GM18507 (cell line): Measurements from ENCODE around the gene RRP1.

ENCODE experiments used
- DNase-seq: peaks from one replicate; pipeline ENCODE4 v3.0.0; 2011; ENCODE audit warnings: low read depth; ENCODE audit not compliant: insufficient read length; ENCODE audit errors: extremely low spot score
- FAIRE-seq: peaks from 2 replicates; lab custom pipeline; 2011; peaks lifted over from hg19 to GRCh38; lab: Jason Lieb, UNC

RRP1 gene

GRCh38 chr21:43771698-43772424 is 17.5 kb upstream of the RRP1 start:
- FAIRE-seq, result no peak
- no peak for DNase-seq

DNA sequence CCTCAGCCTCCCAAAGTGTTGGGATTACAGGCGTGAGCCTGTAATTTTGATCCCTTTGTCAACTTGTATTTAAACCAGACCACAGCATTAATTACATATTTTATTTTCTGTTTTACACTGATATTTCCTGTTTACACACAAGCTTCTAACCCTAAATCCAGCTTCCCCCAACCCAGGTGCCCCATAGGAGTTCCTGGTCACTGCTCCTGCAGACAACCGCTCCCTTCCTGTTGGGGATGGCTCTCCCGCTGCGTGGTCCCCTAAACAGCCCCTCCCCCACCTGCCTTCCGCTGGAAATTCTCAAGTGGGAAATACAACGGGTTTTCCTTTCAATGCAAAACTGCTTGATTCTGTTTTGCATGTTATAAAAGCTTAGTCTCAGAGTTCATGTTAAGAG is 17.0 kb upstream of the RRP1 start:
- no peak for DNase-seq
- FAIRE-seq, result no peak

GRCh38 chr21:43774163-43774562 is 15.2 kb upstream of the RRP1 start:
- FAIRE-seq (no peak), DNase-seq (no peak)

DNA sequence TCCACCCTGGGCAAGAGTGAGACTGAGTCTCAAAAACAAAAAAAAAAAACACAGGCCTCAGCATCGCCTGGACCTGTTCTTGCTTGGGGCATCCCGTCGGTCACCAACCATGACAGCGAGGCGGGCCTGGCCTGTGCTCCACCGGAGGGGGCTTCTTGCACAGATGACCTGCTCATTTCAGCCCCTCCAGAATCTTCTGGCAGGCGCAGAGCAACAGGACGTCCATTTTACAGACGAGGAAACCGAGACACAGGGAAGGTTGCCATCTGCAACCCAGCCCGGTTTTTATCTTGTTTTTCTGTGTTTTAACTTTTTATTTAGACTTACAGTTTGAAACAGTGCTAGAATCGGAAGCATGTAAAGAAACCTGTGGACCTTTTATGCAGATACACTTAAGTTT is 14.2 kb upstream of the RRP1 start:
- FAIRE-seq (no peak), DNase-seq (no peak)

GRCh38 chr21:43775795-43776430 is 13.5 kb upstream of the RRP1 start, which contains the start of gene CSTB:
TSS of gene CSTB (minus strand) at chr21:43776308. CDS start at chr21:43776269, 39 bp downstream.
- DNase-seq, result peak; percentile 69
- FAIRE-seq, result peak; percentile 69

DNA sequence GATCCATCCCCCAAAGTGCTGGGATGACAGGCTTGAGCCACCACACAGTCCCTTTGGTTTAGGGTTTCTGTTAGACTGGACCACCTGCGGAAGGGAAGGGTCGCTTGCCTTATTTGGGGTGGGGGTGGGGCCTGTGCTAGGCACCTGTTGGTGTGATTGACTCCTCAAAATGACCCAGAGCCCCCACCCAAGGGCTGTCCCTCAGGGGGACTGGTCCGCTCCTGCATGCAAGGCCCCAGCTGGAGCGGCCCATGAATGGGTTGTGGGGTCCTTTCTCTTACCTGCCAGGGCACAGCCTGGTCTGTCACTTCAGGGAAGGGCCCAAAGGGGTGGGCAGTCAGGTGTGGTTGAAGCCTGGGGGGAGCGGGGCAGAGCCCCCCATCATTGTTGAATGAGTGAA is 11.4 kb upstream of the RRP1 start:
- FAIRE-seq (no peak), DNase-seq (no peak)

DNA sequence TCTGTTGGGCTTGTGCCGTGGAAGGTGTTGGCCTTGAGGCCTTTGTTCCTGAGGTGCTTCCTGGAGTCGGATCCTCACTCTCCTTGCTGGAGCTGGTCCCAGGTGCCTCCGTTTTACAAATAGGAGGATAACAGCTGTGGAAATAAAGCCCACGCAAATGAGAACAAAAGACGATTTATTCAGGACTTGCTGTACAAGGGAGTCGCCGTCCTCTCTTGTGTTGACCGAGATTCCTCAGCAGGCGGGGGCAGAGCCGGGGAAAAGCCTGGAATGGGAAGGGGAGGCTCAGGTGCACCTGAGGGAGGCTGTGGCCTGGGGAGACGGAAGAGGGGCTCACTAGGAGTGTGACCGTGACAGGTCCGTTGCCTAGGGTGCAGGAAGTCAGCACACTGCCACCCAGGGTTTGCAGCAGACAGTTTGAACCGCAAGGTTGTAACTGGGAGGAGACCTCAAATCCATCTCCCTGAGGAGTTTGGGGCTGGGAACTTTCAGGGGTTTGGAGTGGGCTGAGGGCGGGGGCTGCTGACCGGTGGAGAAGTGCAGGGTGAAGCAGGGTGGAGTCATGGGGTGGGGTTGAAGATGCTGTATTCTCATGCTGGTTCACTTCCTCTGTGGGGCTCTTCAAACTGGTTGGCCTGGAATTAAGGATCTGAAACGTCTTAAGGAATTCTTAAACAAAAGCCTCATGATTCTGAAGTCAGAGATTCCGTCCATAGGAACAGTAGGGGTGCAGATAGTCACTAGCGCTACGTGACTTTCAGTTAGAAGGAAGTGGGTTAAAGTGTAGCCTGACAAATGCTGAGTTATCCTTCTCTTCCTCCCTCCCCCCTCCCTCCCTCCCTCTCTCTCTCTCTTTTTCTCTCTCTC is 10.7 kb upstream of the RRP1 start:
- DNase-seq (no peak), FAIRE-seq (peak; percentile 38)

DNA sequence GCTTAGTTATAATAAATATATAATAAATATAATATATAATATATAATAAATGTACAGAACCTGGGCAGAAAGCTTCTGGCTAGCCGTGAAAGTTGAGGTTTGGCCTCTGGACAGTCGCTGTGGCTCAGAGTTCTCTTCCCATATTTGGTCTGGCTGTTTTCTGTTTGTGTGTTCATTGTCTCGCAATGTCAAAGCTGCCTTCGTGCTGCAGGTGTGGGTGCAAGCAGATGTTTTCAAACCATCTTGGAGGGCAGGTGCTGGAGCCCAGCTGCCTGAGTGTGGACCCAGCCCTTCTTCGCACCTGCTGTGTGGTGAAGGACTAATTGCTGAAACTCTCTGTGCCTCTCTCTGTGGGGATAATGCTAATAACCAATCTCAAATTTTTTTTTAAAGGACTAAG is 9.7 kb upstream of the RRP1 start:
- FAIRE-seq (no peak), DNase-seq (no peak)

- no peak for FAIRE-seq
Observed at GRCh38 chr21:43781846-43782245, 7.5 kb upstream of the RRP1 start.

DNA sequence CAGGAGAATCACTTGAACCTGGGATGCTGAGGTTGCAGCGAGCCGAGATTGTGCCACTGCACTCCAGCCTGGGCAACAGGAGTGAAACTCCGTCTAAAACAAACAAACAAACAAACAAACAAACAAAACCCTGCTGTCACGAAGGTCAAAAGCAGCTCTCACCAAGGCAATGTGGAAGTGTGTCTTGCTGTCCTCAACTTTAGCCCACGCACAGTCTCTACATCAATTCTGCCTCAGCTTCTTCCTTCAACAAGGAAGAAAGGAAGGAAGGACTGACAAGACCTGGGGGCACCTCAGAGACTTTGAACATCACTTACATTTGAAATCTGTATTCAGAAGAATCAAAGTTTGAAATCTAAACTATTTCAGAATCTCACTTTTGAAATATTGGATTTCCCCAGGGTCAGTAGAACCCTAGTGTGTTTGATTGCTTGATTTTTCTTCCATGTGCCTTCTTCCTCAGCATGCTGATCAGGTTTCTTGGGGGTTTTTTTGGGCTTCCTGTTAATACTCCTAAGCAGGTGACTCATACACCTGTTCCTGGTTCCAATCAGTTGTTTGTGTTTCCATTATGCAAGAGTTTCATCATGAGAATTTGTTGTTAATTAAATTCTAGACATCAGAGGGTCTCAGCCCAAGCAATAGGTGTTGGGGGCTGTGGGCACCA is 6.8 kb upstream of the RRP1 start:
- DNase-seq (no peak), FAIRE-seq (no peak)

More at GRCh38 chr21:43781846-43782245, 7.5 kb upstream of the RRP1 start:
- no peak for DNase-seq

GRCh38 chr21:43783098-43783700 is 6.2 kb upstream of the RRP1 start:
- no peak for DNase-seq
- no peak for FAIRE-seq

DNA sequence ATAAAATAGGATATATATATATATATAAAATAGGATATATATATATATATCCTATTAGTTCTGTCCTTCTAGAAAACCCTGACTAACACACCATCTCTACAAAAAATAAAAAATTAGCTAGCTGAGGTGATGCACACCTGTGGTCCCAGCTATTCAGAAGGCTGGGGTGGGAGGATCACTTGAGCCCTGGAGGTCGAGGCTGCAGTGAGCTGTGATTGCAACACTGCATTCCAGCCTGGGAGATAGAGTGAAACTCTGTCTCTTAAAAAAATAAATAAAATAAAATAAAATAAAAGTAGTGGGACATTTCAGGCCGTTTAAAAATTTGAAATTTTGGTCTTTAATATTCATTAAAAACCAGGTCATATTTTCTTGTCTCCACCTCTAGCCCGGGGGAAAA is 4.2 kb upstream of the RRP1 start:
- DNase-seq (no peak), FAIRE-seq (no peak)

DNA sequence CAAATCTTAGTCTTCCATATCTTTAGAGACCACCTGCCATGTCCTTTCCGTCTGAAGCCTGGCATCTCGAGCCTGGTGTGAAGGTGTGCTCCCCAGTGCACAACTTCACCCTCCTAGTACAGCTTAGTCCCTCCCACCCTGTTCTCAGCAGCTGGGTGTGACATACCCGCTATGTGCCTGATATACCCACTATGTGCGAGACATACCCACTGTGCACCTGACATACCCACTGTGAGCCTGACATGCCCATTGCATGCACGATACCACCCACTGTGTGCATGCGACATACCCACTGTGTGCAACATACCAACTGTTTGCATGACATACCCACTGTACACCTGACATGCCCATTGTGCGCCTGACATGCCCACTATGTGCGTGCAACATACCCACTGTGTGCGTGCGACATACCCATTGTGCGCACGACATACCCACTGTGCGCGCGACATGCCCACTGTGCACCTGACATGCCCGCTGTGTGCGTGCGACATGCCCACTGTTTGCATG is 3.0 kb upstream of the RRP1 start:
- FAIRE-seq, result no peak
- no peak for DNase-seq

GRCh38 chr21:43786807-43787440 is 2.5 kb upstream of the RRP1 start:
- FAIRE-seq, result no peak
- DNase-seq, result no peak

DNA sequence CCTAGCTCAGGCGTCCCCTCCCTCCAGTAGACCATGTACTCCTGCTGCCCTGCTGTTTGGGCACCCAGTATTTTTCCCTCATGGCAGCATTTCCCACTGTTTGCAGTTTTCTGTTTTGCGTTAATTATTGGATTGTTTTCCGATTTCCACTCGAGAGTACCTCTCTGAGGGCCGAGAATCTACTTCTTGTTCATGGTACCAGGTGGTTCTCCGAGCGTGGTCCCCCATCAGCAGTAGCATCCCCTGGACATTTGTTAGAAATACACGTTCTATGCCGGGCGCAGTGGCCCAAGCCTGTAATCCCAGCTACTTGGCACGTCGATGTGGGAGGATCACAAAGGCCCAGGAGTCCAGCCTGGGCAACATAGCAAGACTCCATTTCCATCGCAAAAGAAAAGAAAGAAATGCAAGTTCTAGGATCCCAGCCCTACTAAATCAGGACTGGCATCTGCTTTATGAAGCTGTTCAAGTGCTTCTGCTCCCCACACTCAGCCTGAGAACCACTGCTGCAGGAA is 690 bp downstream of the RRP1 start:
- DNase-seq (no peak), FAIRE-seq (no peak)

- DNase-seq (no peak), FAIRE-seq (no peak)
Observed at GRCh38 chr21:43792406-43792805, 3.0 kb downstream of the RRP1 start.

DNA sequence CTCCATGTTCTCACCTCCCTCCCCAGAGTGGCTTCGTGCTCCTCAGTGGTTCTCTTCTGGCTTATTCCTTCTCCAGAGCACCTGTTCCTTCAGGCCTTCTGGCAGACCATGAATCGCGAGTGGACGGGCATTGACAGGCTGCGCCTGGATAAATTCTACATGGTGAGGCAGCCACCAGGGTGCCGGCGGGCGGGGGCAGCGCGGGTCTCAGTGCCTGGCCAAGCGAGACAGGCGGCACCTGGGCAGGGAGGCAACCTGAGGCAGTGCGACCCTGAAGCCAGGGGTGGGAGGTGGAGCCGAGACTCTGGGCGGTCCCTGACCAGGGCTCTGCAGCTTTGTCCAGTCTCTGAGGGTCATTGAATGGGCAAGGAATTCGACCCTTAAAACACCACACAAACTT is 3.9 kb downstream of the RRP1 start:
- no peak for FAIRE-seq
- no peak for DNase-seq

DNA sequence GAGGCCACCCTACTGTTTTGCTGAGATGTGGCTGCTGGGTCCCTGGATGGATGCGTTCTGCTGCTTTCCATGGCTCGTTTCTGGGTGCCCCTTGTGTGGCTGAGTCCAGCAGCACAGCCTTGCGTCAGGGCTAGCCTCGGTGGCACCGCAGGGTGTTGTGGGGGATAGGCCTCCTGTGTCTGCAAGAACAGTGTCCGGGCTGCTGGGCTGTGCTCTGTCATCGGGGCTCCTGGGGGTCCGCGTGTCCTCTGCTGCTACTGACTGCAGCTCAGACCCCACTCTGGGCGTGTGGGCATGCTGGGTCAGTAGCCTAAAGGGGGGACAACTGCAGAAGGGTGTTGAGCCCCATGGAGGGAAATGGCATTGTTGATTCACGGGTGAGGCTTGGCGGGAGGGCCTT is 4.9 kb downstream of the RRP1 start:
- DNase-seq (no peak), FAIRE-seq (no peak)

GRCh38 chr21:43794857-43795256 is 5.5 kb downstream of the RRP1 start:
- FAIRE-seq, result no peak
- DNase-seq, result no peak
